Uterus (tissue), 2 donors: Measurements from ENCODE around the gene FNIP2.

ENCODE experiments used
- POLR2A ChIP-seq, 2 donors: fragments of 450-650 bp; IDR thresholded peaks; one replicate each; pipeline ENCODE4 v1.6.1; 2016; ENCODE audit warnings: antibody characterized with exemption in 2 of 2, mild to moderate bottlenecking in 1 of 2, moderate library complexity in 1 of 2
- TF ChIP-seq, protein P1 (sequence below), 4 experiments: fragments of 200-600 bp in 2 of 4; fragments of 450-650 bp in 2 of 4; sonication (generic) in 2 of 4; IDR thresholded peaks; one replicate each; pipeline ENCODE4 v1.5.1; 2016 to 2019; ENCODE audit warnings: antibody characterized with exemption in 4 of 4, mild to moderate bottlenecking in 2 of 4, moderate library complexity in 1 of 4

GRCh38 chr4:158835226-158836001 lies 66.6 kb downstream of the FNIP2 start:
- no peak for TF ChIP-seq POLR2A (IDR thresholded peaks at IDR 0.05)
- TF ChIP-seq, protein P1, sequence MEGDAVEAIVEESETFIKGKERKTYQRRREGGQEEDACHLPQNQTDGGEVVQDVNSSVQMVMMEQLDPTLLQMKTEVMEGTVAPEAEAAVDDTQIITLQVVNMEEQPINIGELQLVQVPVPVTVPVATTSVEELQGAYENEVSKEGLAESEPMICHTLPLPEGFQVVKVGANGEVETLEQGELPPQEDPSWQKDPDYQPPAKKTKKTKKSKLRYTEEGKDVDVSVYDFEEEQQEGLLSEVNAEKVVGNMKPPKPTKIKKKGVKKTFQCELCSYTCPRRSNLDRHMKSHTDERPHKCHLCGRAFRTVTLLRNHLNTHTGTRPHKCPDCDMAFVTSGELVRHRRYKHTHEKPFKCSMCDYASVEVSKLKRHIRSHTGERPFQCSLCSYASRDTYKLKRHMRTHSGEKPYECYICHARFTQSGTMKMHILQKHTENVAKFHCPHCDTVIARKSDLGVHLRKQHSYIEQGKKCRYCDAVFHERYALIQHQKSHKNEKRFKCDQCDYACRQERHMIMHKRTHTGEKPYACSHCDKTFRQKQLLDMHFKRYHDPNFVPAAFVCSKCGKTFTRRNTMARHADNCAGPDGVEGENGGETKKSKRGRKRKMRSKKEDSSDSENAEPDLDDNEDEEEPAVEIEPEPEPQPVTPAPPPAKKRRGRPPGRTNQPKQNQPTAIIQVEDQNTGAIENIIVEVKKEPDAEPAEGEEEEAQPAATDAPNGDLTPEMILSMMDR (IDR thresholded peaks at IDR 0.05): no peak
